HUES48 (cell line): ENCODE results near the gene ZFP36L2.

Source experiments
- H3K27ac ChIP-seq: one replicate; pipeline ENCODE4 v1.7.0; 2013; ENCODE audit warnings: low read depth, low read length, inconsistent platforms
- H3K27me3 ChIP-seq: 2 replicates; pipeline ENCODE4 v1.6.1; 2013; ENCODE audit warnings: mild to moderate bottlenecking, low read length; ENCODE audit not compliant: control insufficient read depth, insufficient read depth
- H3K36me3 ChIP-seq: 2 replicates; pipeline ENCODE4 v1.6.1; 2013; ENCODE audit warnings: low read length; ENCODE audit not compliant: control insufficient read depth, insufficient read depth
- H3K4me1 ChIP-seq: 2 replicates; pipeline ENCODE4 v1.6.1; 2013; ENCODE audit warnings: mild to moderate bottlenecking, low read length; ENCODE audit not compliant: control insufficient read depth, insufficient read depth
- H3K4me3 ChIP-seq: 2 replicates; pipeline ENCODE4 v1.5.1; 2013; ENCODE audit warnings: mild to moderate bottlenecking, low read depth, low read length
- H3K9ac ChIP-seq: 2 replicates; pipeline ENCODE4 v1.6.1; 2013; ENCODE audit warnings: mild to moderate bottlenecking, low read depth, low read length, moderate library complexity
- H3K9me3 ChIP-seq: 2 replicates; pipeline ENCODE4 v1.6.1; 2013; ENCODE audit warnings: low read length; ENCODE audit not compliant: control insufficient read depth, insufficient read depth

Gene ZFP36L2

DNA sequence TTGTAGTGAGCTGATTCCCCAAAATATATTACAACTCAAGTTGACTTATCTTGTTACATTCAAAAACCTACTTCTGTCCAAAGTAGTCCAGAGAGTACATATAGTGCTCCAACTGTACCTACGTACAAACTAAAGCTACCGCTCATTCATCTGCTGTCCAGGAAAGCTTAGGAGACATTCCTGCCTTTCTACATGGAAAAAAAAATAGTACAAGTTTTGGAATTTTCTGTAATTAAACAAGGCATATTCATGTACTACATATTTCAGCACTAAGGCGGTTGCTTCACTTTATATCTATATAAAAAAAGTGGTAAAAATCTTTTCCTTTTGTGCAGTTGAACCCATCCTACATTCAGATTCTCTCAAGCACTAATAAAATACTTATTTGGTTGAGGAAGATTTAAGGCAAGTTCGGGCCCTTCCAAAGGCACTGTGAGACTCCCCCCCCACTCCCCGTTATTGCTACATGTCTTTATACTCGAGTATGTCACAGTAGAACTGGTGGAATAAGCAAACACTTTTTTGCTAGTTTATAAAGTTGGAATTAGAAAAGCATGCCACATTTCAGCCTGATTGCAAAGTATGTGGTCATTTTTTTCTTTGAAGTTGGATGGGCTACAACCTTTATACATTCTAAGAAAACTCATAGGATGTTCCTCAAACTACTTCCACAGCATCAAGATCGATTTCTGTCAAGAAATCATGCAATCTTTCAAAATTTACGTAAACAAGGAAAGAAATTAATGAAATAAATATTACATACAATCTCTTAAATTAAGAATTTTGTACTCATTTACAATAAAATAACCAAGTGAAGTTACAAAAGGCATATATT is 3.7 kb downstream of the ZFP36L2 start:
- Histone ChIP-seq H3K4me1 (peaks cover 50% of the 10 kb centered on the region), H3K9ac (peak overlapping the region; percentile 82), H3K4me3 (peak overlapping the region; percentile 89), H3K27me3 (no peaks in the 10 kb centered on the region), H3K36me3 (peaks cover 32% of the 10 kb centered on the region), H3K27ac (peak overlapping the region; percentile 94), H3K9me3 (no peaks in the 10 kb centered on the region)

DNA sequence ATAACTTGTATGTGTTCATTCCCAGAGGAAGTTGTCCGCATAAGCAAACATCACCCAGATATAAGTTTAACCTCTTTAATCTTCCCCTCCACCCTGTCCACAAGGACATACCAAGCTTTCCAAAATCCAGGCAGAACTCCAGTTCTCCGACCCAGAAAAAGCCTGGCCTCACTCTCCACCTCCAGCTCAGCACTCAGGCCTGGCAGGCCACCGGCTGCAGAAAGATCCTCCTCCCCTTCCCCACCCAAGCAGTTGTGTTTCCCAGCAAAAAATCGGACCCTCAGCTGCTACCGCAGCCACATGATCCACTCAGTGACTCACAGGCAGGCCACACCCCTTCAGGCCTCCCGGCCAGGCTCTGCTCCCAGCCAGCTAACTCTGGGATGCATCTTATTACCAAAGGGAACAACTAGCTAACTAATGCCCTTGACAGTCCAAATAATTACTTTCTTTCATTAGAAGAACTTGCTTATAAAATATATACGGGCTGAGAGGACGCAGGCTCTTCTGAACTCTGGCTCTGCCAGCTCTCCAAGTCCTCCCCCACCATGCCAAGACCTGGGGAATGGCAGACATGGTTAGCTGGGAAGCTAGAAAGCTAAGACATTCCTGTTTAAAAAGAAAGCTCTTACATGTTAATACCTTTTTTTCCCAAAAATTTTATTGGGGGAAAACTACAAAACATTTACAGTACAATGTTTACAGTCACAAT is 4.5 kb downstream of the ZFP36L2 start:
- Histone ChIP-seq H3K9me3 (no peaks in the 10 kb centered on the region), H3K27ac (peak overlapping the region; percentile 94), H3K36me3 (peaks cover 32% of the 10 kb centered on the region), H3K4me3 (peak overlapping the region; percentile 89), H3K27me3 (no peaks in the 10 kb centered on the region), H3K4me1 (peaks cover 55% of the 10 kb centered on the region), H3K9ac (peak overlapping the region; percentile 21)

DNA sequence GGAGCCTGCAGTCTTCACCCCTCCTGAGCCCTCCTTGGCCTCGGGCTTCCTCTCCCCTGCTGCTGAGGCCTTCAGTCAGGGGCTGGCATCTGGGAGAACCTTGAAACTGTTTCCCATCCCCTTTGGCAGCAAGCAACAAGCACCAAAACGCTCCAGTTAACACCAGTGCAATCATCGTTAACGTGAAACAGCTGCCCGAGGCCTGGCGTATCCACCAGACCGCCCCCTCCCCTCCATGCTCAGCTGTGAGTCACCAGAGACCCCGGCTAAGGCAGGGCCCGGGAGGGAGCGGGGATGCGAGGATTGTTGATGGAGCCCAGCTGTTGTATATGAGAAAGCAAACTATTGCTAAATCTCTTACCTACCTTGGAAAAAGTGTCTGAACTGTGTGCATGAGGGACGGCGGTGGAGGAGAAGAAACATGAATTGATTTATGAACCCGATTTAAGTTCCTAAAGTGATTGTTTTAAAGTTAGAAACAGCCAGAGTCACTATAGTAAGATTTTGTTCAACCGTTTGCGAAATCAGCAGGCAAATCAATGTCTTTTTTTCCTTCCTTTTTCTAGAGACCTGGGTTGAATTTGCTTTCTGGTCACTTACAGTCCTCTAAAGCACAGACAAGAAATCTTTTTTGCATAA is 5.2 kb downstream of the ZFP36L2 start:
- H3K27me3 ChIP-seq = no peaks in the 10 kb centered on the region
- H3K9ac ChIP-seq = peak overlapping the region; percentile 21; the same call in 1 of the 2 replicates
- H3K4me1 ChIP-seq = peaks cover 55% of the 10 kb centered on the region
- no peaks in the 10 kb centered on the region for H3K9me3 ChIP-seq
- H3K4me3 ChIP-seq = peak overlapping the region; percentile 89
- H3K27ac ChIP-seq = peak overlapping the region; percentile 94
- peaks cover 32% of the 10 kb centered on the region for H3K36me3 ChIP-seq

DNA sequence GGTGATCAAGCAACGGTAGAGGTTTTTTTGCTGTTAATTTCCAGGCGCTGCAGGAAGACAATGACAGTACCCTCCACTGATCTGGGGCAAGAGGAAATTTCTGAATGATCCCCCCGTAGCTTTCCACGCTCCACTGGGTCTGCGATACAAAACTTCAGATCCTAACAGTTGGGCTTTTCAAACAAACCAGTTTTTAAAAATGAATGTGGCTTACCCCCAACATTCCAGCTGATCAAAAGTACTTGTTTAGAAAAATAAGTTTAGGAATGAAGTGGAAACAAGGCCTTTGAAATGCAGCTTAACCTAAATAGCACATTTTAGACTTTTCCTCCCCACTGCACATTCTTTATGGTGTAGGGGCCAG is 5.7 kb downstream of the ZFP36L2 start:
- Histone ChIP-seq H3K4me1 (peaks cover 60% of the 10 kb centered on the region), H3K9me3 (no peaks in the 10 kb centered on the region), H3K27ac (peak overlapping the region; percentile 94), H3K27me3 (no peaks in the 10 kb centered on the region), H3K4me3 (peak overlapping the region; percentile 89), H3K9ac (peak overlapping the region; percentile 21; the same call in 1 of the 2 replicates), H3K36me3 (peaks cover 32% of the 10 kb centered on the region)

DNA sequence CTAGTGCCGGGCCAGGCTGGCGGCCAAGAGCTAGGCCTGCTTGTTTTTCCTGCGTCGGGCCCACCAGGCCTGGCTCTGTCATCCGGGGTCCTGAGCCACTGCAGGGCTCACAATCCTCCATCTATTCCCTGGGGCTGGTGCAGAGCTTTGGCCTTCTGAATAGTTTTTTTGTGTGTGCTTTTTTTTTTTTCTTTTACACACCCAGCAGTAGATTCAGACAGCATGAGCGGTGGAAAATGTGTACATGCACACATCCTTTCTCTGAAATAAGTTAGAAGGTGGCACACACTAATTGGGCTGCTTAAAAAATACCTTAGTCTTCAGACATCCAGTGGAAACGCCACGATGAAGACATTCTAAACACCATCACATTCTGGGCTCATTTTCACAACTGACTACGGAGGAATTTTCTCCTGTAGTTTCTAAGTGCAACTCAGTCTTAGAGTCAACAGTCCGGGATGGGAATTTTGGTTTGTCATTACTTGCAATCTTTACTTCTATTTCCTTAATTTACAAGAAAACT is 6.1 kb downstream of the ZFP36L2 start:
- Histone ChIP-seq H3K9me3 (no peaks in the 10 kb centered on the region), H3K36me3 (peaks cover 30% of the 10 kb centered on the region), H3K27me3 (no peaks in the 10 kb centered on the region), H3K4me1 (peaks cover 64% of the 10 kb centered on the region), H3K9ac (peak overlapping the region; percentile 21), H3K27ac (peak overlapping the region; percentile 94), H3K4me3 (peak overlapping the region; percentile 89)

DNA sequence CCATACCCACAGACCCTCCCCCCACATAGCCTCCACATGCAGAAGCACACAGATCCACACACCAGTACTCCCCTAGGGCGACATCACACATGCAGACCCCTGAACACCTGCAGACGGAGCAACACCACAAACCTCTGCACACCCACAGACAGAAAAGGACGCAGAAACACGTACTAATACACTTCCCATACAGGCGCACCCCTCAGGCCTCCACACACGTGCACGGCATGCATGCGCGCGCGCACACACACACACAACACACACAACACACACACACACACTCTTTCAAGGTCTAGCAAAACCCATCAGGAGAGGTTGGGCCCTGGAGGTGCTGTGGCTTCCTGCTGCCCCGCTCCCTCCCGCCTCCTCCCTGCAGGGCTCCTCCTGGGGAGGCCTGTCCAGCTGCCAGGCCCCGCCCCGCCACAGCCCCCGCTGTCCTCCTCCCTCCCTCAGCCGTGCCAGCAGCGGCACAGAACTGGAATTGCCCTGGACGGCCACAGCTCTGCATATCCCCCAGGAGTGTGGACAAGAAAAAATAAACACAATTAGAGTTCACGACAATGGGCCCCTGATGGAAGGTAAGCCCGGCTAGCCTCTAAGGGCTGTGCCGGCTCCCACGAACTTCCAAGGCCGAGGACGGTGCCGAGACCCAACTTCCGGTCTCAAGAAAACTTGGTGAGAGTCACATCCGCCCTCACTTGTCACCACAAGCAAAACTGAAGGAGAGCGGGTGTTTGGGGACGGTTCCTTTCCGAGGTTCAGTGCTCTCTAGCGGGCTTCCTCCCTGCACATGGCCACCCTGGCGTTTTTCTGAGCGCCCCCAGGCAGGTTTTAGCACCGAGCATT is 6.8 kb downstream of the ZFP36L2 start:
- peaks cover 23% of the 10 kb centered on the region for H3K36me3 ChIP-seq
- peaks cover 64% of the 10 kb centered on the region for H3K4me1 ChIP-seq
- no peaks in the 10 kb centered on the region for H3K9me3 ChIP-seq
- H3K9ac ChIP-seq = peak overlapping the region; percentile 21
- peak overlapping the region; percentile 94 for H3K27ac ChIP-seq
- H3K27me3 ChIP-seq = no peaks in the 10 kb centered on the region
- H3K4me3 ChIP-seq = peak overlapping the region; percentile 89

DNA sequence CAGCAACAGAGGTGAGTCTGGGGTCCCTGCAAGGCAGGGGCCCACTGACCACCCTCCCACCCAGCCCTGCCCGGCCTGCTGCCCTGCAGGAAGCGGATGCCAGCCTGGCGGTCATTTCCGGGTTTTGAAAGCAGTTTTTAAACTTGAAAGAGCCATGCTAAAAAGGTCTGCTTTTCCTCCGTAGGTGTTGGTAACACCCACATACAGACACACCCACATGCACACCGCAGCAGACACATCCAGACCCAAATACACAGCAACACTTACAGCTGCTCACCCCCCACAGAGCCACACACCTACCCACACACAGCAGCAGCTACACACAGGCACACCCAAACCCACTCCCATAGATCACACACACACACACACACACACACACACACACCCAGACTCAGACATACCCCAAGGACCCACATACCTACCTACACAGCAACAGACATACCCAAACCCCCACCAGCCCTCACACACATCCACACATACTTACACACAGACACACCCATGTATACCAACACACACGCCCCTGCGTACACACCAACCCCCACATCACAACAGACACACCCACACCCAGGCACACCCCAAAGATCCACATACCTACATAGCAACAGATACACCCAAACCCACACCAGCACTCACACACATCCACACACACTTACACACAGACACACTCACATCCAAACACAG is 7.6 kb downstream of the ZFP36L2 start:
- H3K27me3 ChIP-seq = no peaks in the 10 kb centered on the region
- H3K27ac ChIP-seq = peak overlapping the region; percentile 94
- peak overlapping the region; percentile 89 for H3K4me3 ChIP-seq
- peak overlapping the region; percentile 14 for H3K9ac ChIP-seq
- H3K36me3 ChIP-seq = peaks cover 18% of the 10 kb centered on the region
- no peaks in the 10 kb centered on the region for H3K9me3 ChIP-seq
- peaks cover 64% of the 10 kb centered on the region for H3K4me1 ChIP-seq

DNA sequence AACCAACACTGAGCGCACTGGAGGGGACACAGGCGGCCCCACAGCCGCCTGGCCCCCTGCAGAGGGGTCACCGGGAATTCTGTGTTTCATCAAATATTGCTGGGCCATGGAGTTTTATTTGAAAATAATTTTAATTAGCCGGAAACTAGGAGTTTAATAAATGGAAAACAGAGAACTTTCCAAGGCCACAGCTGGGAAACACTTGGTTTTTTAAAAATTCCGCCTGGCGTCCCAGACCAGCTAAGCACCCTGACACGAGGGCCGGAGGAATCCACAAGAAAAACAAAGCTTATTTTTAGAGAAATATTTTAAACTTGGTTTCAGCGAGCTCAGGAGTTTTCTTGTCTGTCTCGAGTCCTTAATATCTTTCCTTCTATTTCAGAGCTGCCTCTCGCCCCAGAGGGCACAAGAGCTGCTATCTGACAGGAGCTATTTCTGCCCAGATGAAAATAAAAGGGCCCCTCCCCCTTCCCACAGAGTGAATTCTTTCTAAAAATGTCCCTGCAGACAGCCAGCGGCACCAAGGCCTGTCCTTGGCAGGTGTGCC is 8.2 kb downstream of the ZFP36L2 start:
- H3K9ac ChIP-seq = peak overlapping the region; percentile 14; the same call in 1 of the 2 replicates

DNA sequence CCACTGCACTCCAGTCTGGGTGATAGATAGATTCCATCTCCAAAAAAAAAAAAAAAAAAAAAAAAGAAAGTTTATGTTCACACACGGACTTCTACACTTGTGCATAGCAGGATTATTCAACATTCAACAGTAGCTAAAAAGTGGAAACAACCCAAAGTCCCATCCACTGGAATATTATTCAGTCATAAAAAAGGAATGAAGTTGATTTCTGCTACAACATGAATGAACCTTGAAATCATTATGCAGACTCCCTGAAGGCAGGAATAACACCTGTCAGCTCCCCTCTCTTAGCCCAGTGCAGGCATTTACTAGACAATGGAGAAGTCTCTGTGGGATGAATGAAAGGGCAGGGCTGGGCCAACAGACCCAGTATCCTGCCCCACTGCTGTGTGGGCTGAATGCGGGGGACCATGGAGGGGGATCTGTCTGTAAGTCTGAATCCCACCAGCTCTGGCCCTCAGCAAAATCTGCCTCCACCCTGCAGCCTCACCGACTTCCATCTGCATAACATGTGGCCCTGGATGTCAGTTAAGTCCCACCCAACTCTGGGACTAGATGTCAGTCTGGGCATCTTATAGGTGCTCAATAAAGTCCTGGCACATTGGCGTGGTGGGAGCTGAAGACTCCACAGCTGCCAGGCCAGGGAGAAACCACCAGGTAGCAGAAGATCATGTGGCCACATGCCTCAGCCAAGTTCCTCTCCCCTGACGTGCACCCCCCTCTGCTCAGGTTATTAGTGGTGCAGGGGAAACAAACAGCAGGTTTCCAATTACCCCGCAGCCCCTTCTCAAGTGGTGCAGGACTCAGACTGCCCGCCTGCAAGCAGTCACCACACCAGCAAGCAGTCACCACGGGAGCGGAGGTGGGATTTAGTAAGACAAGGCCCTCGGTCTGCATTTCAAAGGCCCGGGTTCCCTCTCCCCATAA is 8.9 kb downstream of the ZFP36L2 start:
- Histone ChIP-seq H3K4me1 (peaks cover 54% of the 10 kb centered on the region), H3K36me3 (peaks cover 4% of the 10 kb centered on the region), H3K9me3 (no peaks in the 10 kb centered on the region), H3K4me3 (no peak overlapping the region; the same call in 1 of the 2 replicates), H3K27me3 (no peaks in the 10 kb centered on the region), H3K27ac (peak overlapping the region; percentile 94), H3K9ac (no peak overlapping the region)

More for the DNA sequence above, 8.2 kb downstream of the ZFP36L2 start:
- Histone ChIP-seq H3K4me1 (peaks cover 62% of the 10 kb centered on the region), H3K27me3 (no peaks in the 10 kb centered on the region), H3K4me3 (peak overlapping the region; percentile 42), H3K9me3 (no peaks in the 10 kb centered on the region), H3K36me3 (peaks cover 12% of the 10 kb centered on the region), H3K27ac (peak overlapping the region; percentile 94)
